ENCODE results near the gene C12orf57. TPM values are rescaled to one million over a fixed set of nuclear protein-coding genes. Genes with fewer than 3 reads are reported as not detected.

The C12orf57 gene
- polyA plus RNA-seq, 1 donor (not counting 4 experiments of a cell fraction or from before 2014, with no cell fraction given): 137 TPM

GRCh38 chr12:6952863-6953441, 9.1 kb downstream of the C12orf57 start:
- DNase-seq (ENCODE audit: low read depth, low spot score) (no peak), FAIRE-seq (no peak)
- Histone ChIP-seq H3K9ac (ENCODE audit: control insufficient read depth, extremely low read depth, insufficient read depth, low read length) (no peak overlapping the region), H3K9me1 (ENCODE audit: control insufficient read depth, extremely low read depth, insufficient read depth, low read length) (no peaks in the 10 kb centered on the region), H3K27me3 (ENCODE audit: control insufficient read depth, extremely low read depth, insufficient read depth, low read length) (no peaks in the 10 kb centered on the region), H3K4me2 (ENCODE audit: control insufficient read depth, extremely low read depth, insufficient read depth, low read depth, low read length) (no peak overlapping the region), H3K9me3 (ENCODE audit: control insufficient read depth, low read depth, low read length) (no peaks in the 10 kb centered on the region), H3K36me3 (ENCODE audit: control insufficient read depth in 2 of 2, extremely low read depth in 1 of 2, insufficient read depth in 2 of 2, low read length in 2 of 2) (no peaks in the 10 kb centered on the region), H3K4me1 (ENCODE audit: control insufficient read depth, extremely low read depth, insufficient read depth, low read length) (peaks cover 2% of the 10 kb centered on the region), H3K27ac (ENCODE audit: control insufficient read depth, insufficient read depth, low read length) (no peak overlapping the region), H3K79me2 (ENCODE audit: control insufficient read depth, insufficient read depth, low read length) (no peaks in the 10 kb centered on the region), H3K4me3 (ENCODE audit: control insufficient read depth in 2 of 3, extremely low read depth in 1 of 3, insufficient read depth in 2 of 3, low read depth in 1 of 3, low read length in 3 of 3) (no peak overlapping the region), H2AFZ (ENCODE audit: control insufficient read depth, low read length) (no peak overlapping the region), H4K20me1 (ENCODE audit: control insufficient read depth, extremely low read depth, insufficient read depth, low read length) (no peaks in the 10 kb centered on the region)
- dilution Hi-C loops (cut with MboI; ENCODE audit: extremely low pct_ligation_motif_present, low sequenced_read_pairs): no loop called here
- TF ChIP-seq, protein P1, sequence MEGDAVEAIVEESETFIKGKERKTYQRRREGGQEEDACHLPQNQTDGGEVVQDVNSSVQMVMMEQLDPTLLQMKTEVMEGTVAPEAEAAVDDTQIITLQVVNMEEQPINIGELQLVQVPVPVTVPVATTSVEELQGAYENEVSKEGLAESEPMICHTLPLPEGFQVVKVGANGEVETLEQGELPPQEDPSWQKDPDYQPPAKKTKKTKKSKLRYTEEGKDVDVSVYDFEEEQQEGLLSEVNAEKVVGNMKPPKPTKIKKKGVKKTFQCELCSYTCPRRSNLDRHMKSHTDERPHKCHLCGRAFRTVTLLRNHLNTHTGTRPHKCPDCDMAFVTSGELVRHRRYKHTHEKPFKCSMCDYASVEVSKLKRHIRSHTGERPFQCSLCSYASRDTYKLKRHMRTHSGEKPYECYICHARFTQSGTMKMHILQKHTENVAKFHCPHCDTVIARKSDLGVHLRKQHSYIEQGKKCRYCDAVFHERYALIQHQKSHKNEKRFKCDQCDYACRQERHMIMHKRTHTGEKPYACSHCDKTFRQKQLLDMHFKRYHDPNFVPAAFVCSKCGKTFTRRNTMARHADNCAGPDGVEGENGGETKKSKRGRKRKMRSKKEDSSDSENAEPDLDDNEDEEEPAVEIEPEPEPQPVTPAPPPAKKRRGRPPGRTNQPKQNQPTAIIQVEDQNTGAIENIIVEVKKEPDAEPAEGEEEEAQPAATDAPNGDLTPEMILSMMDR (optimal IDR thresholded peaks at IDR 0.05 in 1 of 3, IDR thresholded peaks at IDR 0.05 in 1 of 3, conservative IDR thresholded peaks at IDR 0.05 in 1 of 3; ENCODE audit: extremely low read depth in 1 of 3, insufficient read depth in 2 of 3, low read length in 3 of 3): no peak
- no peak for TF ChIP-seq EZH2 (IDR thresholded peaks at IDR 0.05; ENCODE audit: low read length)

- no peak overlapping the region for H3K4me3 ChIP-seq (ENCODE audit: control insufficient read depth in 2 of 3, extremely low read depth in 1 of 3, insufficient read depth in 2 of 3, low read depth in 1 of 3, low read length in 3 of 3)
Measured at GRCh38 chr12:6953442-6954315, 9.9 kb downstream of the C12orf57 start.

More at GRCh38 chr12:6953442-6954315, 9.9 kb downstream of the C12orf57 start:
- Histone ChIP-seq H2AFZ (ENCODE audit: control insufficient read depth, low read length) (no peak overlapping the region), H3K36me3 (ENCODE audit: control insufficient read depth in 2 of 2, extremely low read depth in 1 of 2, insufficient read depth in 2 of 2, low read length in 2 of 2) (no peaks in the 10 kb centered on the region), H3K4me2 (ENCODE audit: control insufficient read depth, extremely low read depth, insufficient read depth, low read depth, low read length) (no peak overlapping the region), H3K79me2 (ENCODE audit: control insufficient read depth, insufficient read depth, low read length) (no peaks in the 10 kb centered on the region), H3K27ac (ENCODE audit: control insufficient read depth, insufficient read depth, low read length) (no peak overlapping the region), H3K9me3 (ENCODE audit: control insufficient read depth, low read depth, low read length) (no peaks in the 10 kb centered on the region), H3K27me3 (ENCODE audit: control insufficient read depth, extremely low read depth, insufficient read depth, low read length) (no peaks in the 10 kb centered on the region), H3K9ac (ENCODE audit: control insufficient read depth, extremely low read depth, insufficient read depth, low read length) (no peak overlapping the region), H4K20me1 (ENCODE audit: control insufficient read depth, extremely low read depth, insufficient read depth, low read length) (no peaks in the 10 kb centered on the region), H3K4me1 (ENCODE audit: control insufficient read depth, extremely low read depth, insufficient read depth, low read length) (peaks cover 9% of the 10 kb centered on the region), H3K9me1 (ENCODE audit: control insufficient read depth, extremely low read depth, insufficient read depth, low read length) (no peaks in the 10 kb centered on the region)
- FAIRE-seq (no peak), DNase-seq (ENCODE audit: low read depth, low spot score) (no peak)
- TF ChIP-seq EZH2 (IDR thresholded peaks at IDR 0.05; ENCODE audit: low read length): no peak
- TF ChIP-seq, protein P1 (optimal IDR thresholded peaks at IDR 0.05 in 1 of 3, IDR thresholded peaks at IDR 0.05 in 1 of 3, conservative IDR thresholded peaks at IDR 0.05 in 1 of 3; ENCODE audit: extremely low read depth in 1 of 3, insufficient read depth in 2 of 3, low read length in 3 of 3): no peak
- dilution Hi-C loops (cut with MboI; ENCODE audit: extremely low pct_ligation_motif_present, low sequenced_read_pairs): no loop called here
